ENCODE data around the gene PTH. TPM values are rescaled to one million over a fixed set of nuclear protein-coding genes. Genes with fewer than 3 reads are reported as not detected.

The PTH gene
- polyA plus RNA-seq, 3 donors: not detected

DNA sequence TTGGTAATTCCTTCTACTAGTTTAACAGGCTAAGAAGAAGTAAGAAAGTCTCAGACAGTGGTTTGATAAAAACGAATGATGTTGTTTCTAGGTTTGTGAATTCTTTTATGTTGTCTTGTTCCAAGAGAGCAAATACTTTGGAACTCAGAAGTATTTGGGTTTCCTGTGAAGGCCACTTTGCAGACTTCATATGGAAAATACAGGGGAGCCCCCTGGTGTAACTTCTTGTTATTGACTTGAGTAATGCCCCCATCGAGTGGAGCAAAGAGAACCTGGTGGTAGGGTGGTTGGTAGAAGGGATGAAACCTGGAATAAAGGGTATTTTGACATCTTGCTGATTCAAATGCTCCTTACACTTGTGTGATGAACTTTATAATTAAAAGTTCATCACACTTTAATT is 40.0 kb upstream of the PTH start:
- Histone ChIP-seq H4K20me1 (ENCODE audit: insufficient read depth, low read length) (no peaks in the 10 kb centered on the region), H3K4me1 (ENCODE audit: control insufficient read depth in 1 of 2, insufficient read depth in 2 of 2, low read length in 2 of 2) (no peaks in the 10 kb centered on the region), H3K9ac (ENCODE audit: insufficient read depth, low read length, poor library complexity, severe bottlenecking) (no peak overlapping the region), H3K27me3 (ENCODE audit: control insufficient read depth in 2 of 2, insufficient read depth in 2 of 2, low read length in 2 of 2) (no peaks in the 10 kb centered on the region), H3K9me3 (replicated peaks in 1 of 2; ENCODE audit: control insufficient read depth in 1 of 2, insufficient read depth in 1 of 2, low read length in 2 of 2) (peaks cover 11 to 33% of the 10 kb centered on the region in 2 donors), H3K4me2 (replicated peaks; ENCODE audit: extremely low read depth, low read length, poor library complexity, severe bottlenecking) (no peak overlapping the region), H3K4me3 (replicated peaks in 1 of 3; ENCODE audit: low read depth in 2 of 3, low read length in 3 of 3) (no peak overlapping the region), H2AFZ (ENCODE audit: insufficient read depth, low read depth, low read length, poor library complexity, severe bottlenecking) (no peak overlapping the region), H3K79me2 (ENCODE audit: insufficient read depth, low read length) (no peaks in the 10 kb centered on the region), H3K27ac (ENCODE audit: low read depth in 1 of 2, low read length in 2 of 2) (no peak overlapping the region), H3K36me3 (replicated peaks in 1 of 2; ENCODE audit: control insufficient read depth in 1 of 2, insufficient read depth in 2 of 2, low read length in 2 of 2) (no peaks in the 10 kb centered on the region)
- no CpG with 5 or more reads among the region's 2 CpGs for WGBS (ENCODE audit: insufficient coverage)
- H3K9me3 Mint-ChIP-seq: peaks cover 17 to 31% (median 27%) of the 10 kb centered on the region in 7 donors
- no peaks in the 10 kb centered on the region for H3K4me1 Mint-ChIP-seq
- H3K4me3 Mint-ChIP-seq: no peak overlapping the region
- TF ChIP-seq, protein P1, sequence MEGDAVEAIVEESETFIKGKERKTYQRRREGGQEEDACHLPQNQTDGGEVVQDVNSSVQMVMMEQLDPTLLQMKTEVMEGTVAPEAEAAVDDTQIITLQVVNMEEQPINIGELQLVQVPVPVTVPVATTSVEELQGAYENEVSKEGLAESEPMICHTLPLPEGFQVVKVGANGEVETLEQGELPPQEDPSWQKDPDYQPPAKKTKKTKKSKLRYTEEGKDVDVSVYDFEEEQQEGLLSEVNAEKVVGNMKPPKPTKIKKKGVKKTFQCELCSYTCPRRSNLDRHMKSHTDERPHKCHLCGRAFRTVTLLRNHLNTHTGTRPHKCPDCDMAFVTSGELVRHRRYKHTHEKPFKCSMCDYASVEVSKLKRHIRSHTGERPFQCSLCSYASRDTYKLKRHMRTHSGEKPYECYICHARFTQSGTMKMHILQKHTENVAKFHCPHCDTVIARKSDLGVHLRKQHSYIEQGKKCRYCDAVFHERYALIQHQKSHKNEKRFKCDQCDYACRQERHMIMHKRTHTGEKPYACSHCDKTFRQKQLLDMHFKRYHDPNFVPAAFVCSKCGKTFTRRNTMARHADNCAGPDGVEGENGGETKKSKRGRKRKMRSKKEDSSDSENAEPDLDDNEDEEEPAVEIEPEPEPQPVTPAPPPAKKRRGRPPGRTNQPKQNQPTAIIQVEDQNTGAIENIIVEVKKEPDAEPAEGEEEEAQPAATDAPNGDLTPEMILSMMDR (IDR thresholded peaks at IDR 0.05): no peak
- DNase-seq: no peak
- intact Hi-C loops (cut with micrococcal nuclease): no loop called here
- H3K27me3 Mint-ChIP-seq (ENCODE audit: low read depth in 3 of 3): peaks cover 0 to 2% (median 0%) of the 10 kb centered on the region in 3 donors
- no peaks in the 10 kb centered on the region for H3K36me3 Mint-ChIP-seq
- no peak overlapping the region for H3K27ac Mint-ChIP-seq

DNA sequence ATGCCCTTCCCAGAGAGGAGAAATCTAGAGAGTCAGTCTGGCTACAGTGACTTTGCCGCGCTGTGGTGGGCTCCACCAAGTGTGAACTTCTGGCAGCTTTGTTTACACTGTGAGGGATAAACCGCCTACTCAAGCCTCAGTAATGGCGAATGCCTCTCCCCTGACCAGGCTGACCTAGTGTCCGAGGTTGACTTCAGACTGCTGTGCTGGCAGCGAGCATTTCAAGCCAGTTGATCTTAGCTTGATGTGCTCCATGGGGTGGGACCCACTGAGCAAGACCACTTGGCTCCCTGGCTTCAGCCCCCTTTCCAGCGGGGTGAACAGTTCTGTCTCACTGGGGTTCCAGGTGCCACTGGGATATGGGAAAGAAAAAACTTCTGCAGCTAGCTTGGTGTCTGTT is 38.6 kb upstream of the PTH start:
- no peaks in the 10 kb centered on the region for H3K4me1 Mint-ChIP-seq
- no peak for DNase-seq
- intact Hi-C loops (cut with micrococcal nuclease): loop anchor here in 1 of 2 donors (5.0 kb wide), 1 partner anchor 33 kb away; no protein-coding TSS in a partner anchor
- H3K4me1 ChIP-seq (ENCODE audit: control insufficient read depth in 1 of 2, insufficient read depth in 2 of 2, low read length in 2 of 2): no peaks in the 10 kb centered on the region
- no peak overlapping the region for H3K27ac ChIP-seq (ENCODE audit: low read depth in 1 of 2, low read length in 2 of 2)
- no peaks in the 10 kb centered on the region for H3K36me3 Mint-ChIP-seq
- H3K36me3 ChIP-seq (replicated peaks in 1 of 2; ENCODE audit: control insufficient read depth in 1 of 2, insufficient read depth in 2 of 2, low read length in 2 of 2): no peaks in the 10 kb centered on the region
- H4K20me1 ChIP-seq (ENCODE audit: insufficient read depth, low read length): no peaks in the 10 kb centered on the region
- H3K4me3 Mint-ChIP-seq: no peak overlapping the region
- H3K27me3 Mint-ChIP-seq (ENCODE audit: low read depth in 3 of 3): peaks cover 0 to 2% (median 1%) of the 10 kb centered on the region in 3 donors
- no peak overlapping the region for H3K27ac Mint-ChIP-seq
- no peak overlapping the region for H3K4me3 ChIP-seq (replicated peaks in 1 of 3; ENCODE audit: low read depth in 2 of 3, low read length in 3 of 3)
- H3K9me3 Mint-ChIP-seq: peaks cover 15 to 28% (median 22%) of the 10 kb centered on the region in 7 donors
- H3K79me2 ChIP-seq (ENCODE audit: insufficient read depth, low read length): no peaks in the 10 kb centered on the region
- no peaks in the 10 kb centered on the region for H3K27me3 ChIP-seq (ENCODE audit: control insufficient read depth in 2 of 2, insufficient read depth in 2 of 2, low read length in 2 of 2)
- peaks cover 11 to 33% of the 10 kb centered on the region in 2 donors for H3K9me3 ChIP-seq (replicated peaks in 1 of 2; ENCODE audit: control insufficient read depth in 1 of 2, insufficient read depth in 1 of 2, low read length in 2 of 2)
- H2AFZ ChIP-seq (ENCODE audit: insufficient read depth, low read depth, low read length, poor library complexity, severe bottlenecking): no peak overlapping the region
- no peak overlapping the region for H3K9ac ChIP-seq (ENCODE audit: insufficient read depth, low read length, poor library complexity, severe bottlenecking)
- TF ChIP-seq, protein P1 (IDR thresholded peaks at IDR 0.05): no peak
- H3K4me2 ChIP-seq (replicated peaks; ENCODE audit: extremely low read depth, low read length, poor library complexity, severe bottlenecking): no peak overlapping the region
- WGBS (ENCODE audit: insufficient coverage): 82% methylated on average over 7 of the region's 7 CpGs
